ENCODE results near the gene CLTA.

GRCh38 chr9:36247356-36247755, 56.6 kb downstream of the CLTA start:
- TF ChIP-seq POLR2A (IDR thresholded peaks at IDR 0.05) (no peak), CTCF (IDR thresholded peaks at IDR 0.05) (no peak)
